Endothelial cell of umbilical vein (primary cell): ENCODE measurements around the gene PRM1.

Experiments
- CTCF ChIP-seq, 2 donors: IDR thresholded peaks; 1 replicate in 1 of 2; 2 replicates in 1 of 2; pipeline ENCODE4 v1.5.1; 2011; ENCODE audit warnings: low read length in 2 of 2, mild to moderate bottlenecking in 2 of 2, moderate library complexity in 2 of 2, control low read depth in 1 of 2, inconsistent platforms in 1 of 2, low read depth in 1 of 2; ENCODE audit not compliant: insufficient read depth in 1 of 2; ENCODE audit errors: extremely low read depth in 1 of 2
- MAX ChIP-seq: IDR thresholded peaks from 2 replicates; pipeline ENCODE4 v1.6.1; 2011; ENCODE audit not compliant: insufficient read depth, insufficient read length
- POLR2A ChIP-seq: IDR thresholded peaks from 2 replicates; pipeline ENCODE4 v1.6.1; 2012; ENCODE audit warnings: low read depth, mild to moderate bottlenecking, control low read depth, low read length

GRCh38 chr16:11256661-11257130 is 24.4 kb downstream of the PRM1 start:
- TF ChIP-seq POLR2A (no peak), CTCF (IDR thresholded peaks at IDR 0.05; ENCODE audit: extremely low read depth in 1 of 2, insufficient read depth in 1 of 2, low read depth in 1 of 2, low read length in 2 of 2) (no peak), MAX (no peak)
